PC-3 (cell line): ENCODE measurements around the gene DGKZ. TPM values are rescaled to one million over a fixed set of nuclear protein-coding genes. Genes with fewer than 3 reads are reported as not detected.

Experiments
- ATAC-seq: fragments of 200-7000 bp; cut with Tn5 transposase; 2 replicates; pipeline ENCODE4 v1.9.1; 2020; ENCODE audit warnings: mild to moderate bottlenecking, moderate library complexity
- BruUV-seq: library from RNA; stranded (reverse); fragments of 400-500 nt; replicated peaks from 2 replicates; lab custom pipeline; 2021; lab: Mats Ljungman, UMichigan
- CTCF ChIA-PET: fragments of 300-600 bp; sonication (Branson Sonifier 250); formaldehyde crosslinking; loops from one replicate; lab custom pipeline; 2022; ENCODE audit warnings: antibody characterized with exemption; lab: Charles Lee
- POLR2A ChIA-PET: fragments of 300-600 bp; sonication (Branson Sonifier 250); formaldehyde crosslinking; loops from one replicate; lab custom pipeline; 2022; ENCODE audit warnings: antibody characterized with exemption; ENCODE audit not compliant: unreplicated experiment; lab: Charles Lee
- DNase-seq: peaks from one replicate; pipeline ENCODE4 v3.0.0-alpha.2; 2015
- H2AFZ ChIP-seq: fragments of 300-600 bp; sonication (generic); 2 replicates; pipeline ENCODE4 v1.6.0; 2016; ENCODE audit warnings: antibody characterized with exemption, low read length
- H3F3A ChIP-seq: fragments of 300-600 bp; sonication (generic); one replicate; pipeline ENCODE4 v1.6.0; 2017; ENCODE audit warnings: antibody characterized with exemption, low read length, control low read depth, mild to moderate bottlenecking; ENCODE audit not compliant: unreplicated experiment
- H3K27ac ChIP-seq: fragments of 300-600 bp; sonication (generic); 2 replicates; pipeline ENCODE4 v1.5.1; 2016; ENCODE audit warnings: mild to moderate bottlenecking, low read length
- H3K27me3 ChIP-seq: fragments of 300-600 bp; sonication (generic); 2 replicates; pipeline ENCODE4 v1.6.1; 2016; ENCODE audit warnings: low read length, mixed read lengths
- H3K36me3 ChIP-seq: fragments of 300-600 bp; sonication (generic); 2 replicates; pipeline ENCODE4 v1.6.1; 2016; ENCODE audit warnings: low read depth, mixed run types, low read length, mixed read lengths
- H3K4me1 ChIP-seq: fragments of 300-600 bp; sonication (generic); 2 replicates; pipeline ENCODE4 v1.5.1; 2016; ENCODE audit warnings: low read length; ENCODE audit not compliant: insufficient read depth
- H3K4me2 ChIP-seq: fragments of 300-600 bp; sonication (generic); 2 replicates; pipeline ENCODE4 v1.6.0; 2016; ENCODE audit warnings: low read length
- H3K4me3 ChIP-seq: fragments of 300-600 bp; sonication (generic); 2 replicates; pipeline ENCODE4 v1.5.1; 2016; ENCODE audit warnings: mild to moderate bottlenecking, low read length, mixed read lengths
- H3K79me2 ChIP-seq: fragments of 300-600 bp; sonication (generic); 2 replicates; pipeline ENCODE4 v1.6.1; 2017; ENCODE audit warnings: low read length, mixed read lengths
- H3K9ac ChIP-seq: fragments of 300-600 bp; sonication (generic); 2 replicates; pipeline ENCODE4 v1.6.0; 2016; ENCODE audit warnings: mild to moderate bottlenecking, low read length
- H3K9me2 ChIP-seq: fragments of 300-600 bp; sonication (generic); replicated peaks from 2 replicates; pipeline ENCODE4 v1.6.1; 2016; ENCODE audit warnings: mixed run types, low read length, mixed read lengths
- H3K9me3 ChIP-seq: fragments of 300-600 bp; sonication (generic); 2 replicates; pipeline ENCODE4 v1.6.1; 2016; ENCODE audit warnings: low read length, mixed read lengths
- H4K20me1 ChIP-seq: fragments of 300-600 bp; sonication (generic); 2 replicates; pipeline ENCODE4 v1.6.1; 2016; ENCODE audit warnings: low read length, mixed read lengths
- CTCF ChIP-seq: fragments of 300-600 bp; sonication (generic); conservative IDR thresholded peaks from 2 replicates; pipeline ENCODE4 v1.5.1; 2017; ENCODE audit warnings: antibody characterized with exemption, low read depth, mild to moderate bottlenecking, low read length
- EZH2 ChIP-seq: fragments of 300-600 bp; sonication (generic); IDR thresholded peaks from one replicate; pipeline ENCODE4 v1.6.1; 2017; ENCODE audit warnings: antibody characterized with exemption, mild to moderate bottlenecking, low read length; ENCODE audit not compliant: unreplicated experiment
- EZH2phosphoT487 ChIP-seq: fragments of 300-600 bp; sonication (generic); IDR thresholded peaks from 2 replicates; pipeline ENCODE4 v1.6.1; 2018; ENCODE audit warnings: mild to moderate bottlenecking, antibody characterized with exemption, low read length, borderline replicate concordance
- intact Hi-C: fragments of 100-400 bp; cut with micrococcal nuclease; formaldehyde crosslinking; loops from 2 replicates; pipeline ENCODE4 v1.9.0; 2023
- total RNA-seq: library from RNA; depleted of rRNA; stranded (reverse); fragments of >200 nt; gene quantifications from 2 replicates; pipeline ENCODE4 v1.2.3, GENCODE V29; 2014

The DGKZ gene
- total RNA-seq, 1 experiment from 2014 or later = 70.2 TPM

- DNase-seq (no peak), ATAC-seq (no peak)
- H3K4me3 ChIP-seq = no peak overlapping the region
- no peaks in the 10 kb centered on the region for H3K36me3 ChIP-seq
- H3K79me2 ChIP-seq = no peaks in the 10 kb centered on the region
- ChIA-PET POLR2A (no interaction called here), CTCF (no interaction called here)
- peaks cover 13% of the 10 kb centered on the region; the same call in 1 of the 2 replicates for H3K4me1 ChIP-seq
- H3F3A ChIP-seq = no peaks in the 10 kb centered on the region
- no peak overlapping the region for H2AFZ ChIP-seq
- H3K9ac ChIP-seq = no peak overlapping the region
- no peak overlapping the region for H3K27ac ChIP-seq
- TF ChIP-seq EZH2phosphoT487 (no peak), CTCF (no peak), EZH2 (no peak)
- no TSS peak for BruUV-seq
- H4K20me1 ChIP-seq = no peaks in the 10 kb centered on the region
- H3K27me3 ChIP-seq = no peaks in the 10 kb centered on the region
- intact Hi-C loops = no loop called here
- no peaks in the 10 kb centered on the region for H3K9me2 ChIP-seq
- no peak overlapping the region for H3K4me2 ChIP-seq
- no peaks in the 10 kb centered on the region for H3K9me3 ChIP-seq
These were observed 5.8 kb upstream of the DGKZ start for GRCh38 chr11:46341454-46341853.

DNA sequence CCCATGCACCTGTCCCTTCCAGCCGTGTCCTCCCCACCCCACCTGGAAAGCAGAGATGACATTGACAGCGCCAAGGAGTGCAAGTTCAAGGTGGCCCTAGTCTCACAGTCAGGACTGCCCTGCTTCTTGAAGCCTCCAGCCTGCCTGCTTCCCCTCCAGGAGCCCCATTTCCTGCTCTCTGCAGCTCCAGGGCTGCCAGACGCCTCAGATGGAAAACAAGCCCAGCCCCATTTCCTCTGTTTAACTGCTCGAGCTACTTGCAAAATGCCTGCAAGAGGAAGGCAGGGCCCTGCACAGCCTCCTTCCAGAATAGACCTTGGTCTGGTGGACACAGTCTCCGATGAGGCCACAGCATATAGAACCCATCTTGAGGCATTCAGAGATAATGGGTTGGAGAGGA lies 5.0 kb upstream of the DGKZ start:
- POLR2A ChIA-PET = no interaction called here
- ATAC-seq (no peak), DNase-seq (no peak)
- no TSS peak for BruUV-seq
- Histone ChIP-seq H3F3A (no peaks in the 10 kb centered on the region), H3K4me1 (peaks cover 13% of the 10 kb centered on the region; the same call in 1 of the 2 replicates), H3K9ac (no peak overlapping the region), H3K9me3 (no peaks in the 10 kb centered on the region), H2AFZ (no peak overlapping the region), H4K20me1 (no peaks in the 10 kb centered on the region), H3K36me3 (no peaks in the 10 kb centered on the region), H3K27ac (no peak overlapping the region), H3K4me3 (no peak overlapping the region), H3K9me2 (no peaks in the 10 kb centered on the region), H3K27me3 (no peaks in the 10 kb centered on the region), H3K4me2 (no peak overlapping the region), H3K79me2 (no peaks in the 10 kb centered on the region)
- CTCF ChIA-PET = interaction anchor here (0.7 kb wide), 1 partner anchor 45 kb away, joined by 6 read pairs; no protein-coding TSS in a partner anchor
- TF ChIP-seq EZH2 (no peak), CTCF (no peak), EZH2phosphoT487 (no peak)
- intact Hi-C loops = no loop called here

GRCh38 chr11:46343520-46343919 lies 3.7 kb upstream of the DGKZ start:
- CTCF ChIA-PET = no interaction called here
- no peak for DNase-seq

More at GRCh38 chr11:46343520-46343919, 3.7 kb upstream of the DGKZ start:
- no peaks in the 10 kb centered on the region for H3K9me2 ChIP-seq
- BruUV-seq = no TSS peak
- H3K27ac ChIP-seq = no peak overlapping the region
- TF ChIP-seq EZH2 (no peak), EZH2phosphoT487 (no peak), CTCF (no peak)
- H3K36me3 ChIP-seq = no peaks in the 10 kb centered on the region
- H2AFZ ChIP-seq = no peak overlapping the region
- H3K4me3 ChIP-seq = no peak overlapping the region
- H4K20me1 ChIP-seq = no peaks in the 10 kb centered on the region
- no peak overlapping the region for H3K9ac ChIP-seq
- intact Hi-C loops = no loop called here
- H3K4me1 ChIP-seq = peaks cover 15% of the 10 kb centered on the region; the same call in 1 of the 2 replicates
- peaks cover 9% of the 10 kb centered on the region for H3K79me2 ChIP-seq
- H3F3A ChIP-seq = no peaks in the 10 kb centered on the region
- POLR2A ChIA-PET = no interaction called here
- no peak overlapping the region for H3K4me2 ChIP-seq
- no peaks in the 10 kb centered on the region for H3K27me3 ChIP-seq
- ATAC-seq = no peak
- H3K9me3 ChIP-seq = no peaks in the 10 kb centered on the region
